Stomach (tissue), 4 donors: ENCODE results near the gene TEX29.

Experiments
- CTCF ChIP-seq, 7 experiments: fragments of 450-650 bp in 4 of 7; fragments of 200-600 bp in 3 of 7; sonication (generic) in 3 of 7; IDR thresholded peaks; one replicate each; pipeline ENCODE4 v1.5.1; 2016 to 2019; ENCODE audit warnings: antibody characterized with exemption in 7 of 7, control low read depth in 2 of 7, mild to moderate bottlenecking in 1 of 7
- EP300 ChIP-seq: sonication (generic); formaldehyde crosslinking; IDR thresholded peaks from one replicate; pipeline ENCODE4 v1.6.1; 2017; ENCODE audit warnings: antibody characterized with exemption
- POLR2A ChIP-seq, 4 donors: fragments of 450-650 bp; IDR thresholded peaks; one replicate each; pipeline ENCODE4 v1.6.1; 2016; ENCODE audit warnings: antibody characterized with exemption in 4 of 4, control low read depth in 2 of 4, mild to moderate bottlenecking in 1 of 4, moderate library complexity in 1 of 4
- POLR2AphosphoS5 ChIP-seq, 3 donors: sonication (generic); formaldehyde crosslinking; IDR thresholded peaks; one replicate each; pipeline ENCODE4 v1.6.1; 2016; ENCODE audit warnings: antibody characterized with exemption in 3 of 3

GRCh38 chr13:111280226-111280625 is 40.2 kb upstream of the TEX29 start:
- no peak for TF ChIP-seq CTCF (IDR thresholded peaks at IDR 0.05)
- no peak for TF ChIP-seq EP300
- no peak for TF ChIP-seq POLR2A (IDR thresholded peaks at IDR 0.05)
- no peak for TF ChIP-seq POLR2AphosphoS5 (IDR thresholded peaks at IDR 0.05)
